OCI-LY7 (cell line): ENCODE measurements around the gene CFAP61. TPM values are rescaled to one million over a fixed set of nuclear protein-coding genes. Genes with fewer than 3 reads are reported as not detected.
"Not testable (repeated sequence)": the region's sequence is repeated elsewhere in the genome, so short reads cannot be mapped to it uniquely, and the experiment has no call there.

Experiments used
- BruUV-seq: library from RNA; stranded (reverse); fragments of 400-500 nt; replicated peaks from 2 replicates; lab custom pipeline; 2021; lab: Mats Ljungman, UMichigan
- CTCF ChIA-PET: fragments of 300-600 bp; sonication (Branson Sonifier 250); formaldehyde crosslinking; loops from one replicate; lab custom pipeline; 2022; ENCODE audit warnings: antibody characterized with exemption; ENCODE audit not compliant: unreplicated experiment; lab: Charles Lee
- POLR2A ChIA-PET: fragments of 300-600 bp; sonication (Branson Sonifier 250); formaldehyde crosslinking; loops from one replicate; lab custom pipeline; 2022; ENCODE audit warnings: antibody characterized with exemption; lab: Charles Lee
- DNase-seq: peaks from one replicate; pipeline ENCODE4 v3.0.0-alpha.2; 2015; ENCODE audit warnings: low spot score
- H2AFZ ChIP-seq: fragments of 200-600 bp; sonication (generic), shearing (Covaris generic); 2 replicates; pipeline ENCODE4 v1.6.1; 2014; ENCODE audit warnings: mild to moderate bottlenecking, antibody characterized with exemption, low read length, moderate library complexity
- H3K27ac ChIP-seq: fragments of 200-600 bp; sonication (generic); 2 replicates; pipeline ENCODE4 v1.5.1; 2014; ENCODE audit warnings: mixed run types, low read depth, mild to moderate bottlenecking, moderate library complexity, low read length, inconsistent platforms; ENCODE audit not compliant: poor library complexity, severe bottlenecking
- H3K36me3 ChIP-seq: fragments of 200-600 bp; sonication (generic); 2 replicates; pipeline ENCODE4 v1.6.1; 2014; ENCODE audit warnings: mild to moderate bottlenecking, antibody characterized with exemption, low read length, moderate library complexity, mixed read lengths; ENCODE audit not compliant: insufficient read depth
- H3K4me1 ChIP-seq: fragments of 200-600 bp; sonication (generic); 2 replicates; pipeline ENCODE4 v1.5.1; 2014; ENCODE audit warnings: mild to moderate bottlenecking, low read length; ENCODE audit not compliant: insufficient read depth, poor library complexity, severe bottlenecking
- H3K4me2 ChIP-seq: fragments of 200-600 bp; sonication (generic); 2 replicates; pipeline ENCODE4 v1.6.1; 2014; ENCODE audit warnings: mild to moderate bottlenecking, low read length
- H3K4me3 ChIP-seq: fragments of 200-600 bp; sonication (generic); 2 replicates; pipeline ENCODE4 v1.5.1; 2014; ENCODE audit warnings: mild to moderate bottlenecking, low read depth, low read length; ENCODE audit not compliant: poor library complexity, severe bottlenecking
- H3K79me2 ChIP-seq: fragments of 200-600 bp; sonication (generic); 2 replicates; pipeline ENCODE4 v1.6.1; 2016; ENCODE audit warnings: low read depth, mild to moderate bottlenecking, low read length, moderate library complexity, mixed read lengths; ENCODE audit not compliant: insufficient read depth
- H3K9me2 ChIP-seq: fragments of 200-600 bp; sonication (generic); 2 replicates; pipeline ENCODE4 v1.6.1; 2016; ENCODE audit warnings: mild to moderate bottlenecking, low read length, mixed read lengths; ENCODE audit not compliant: insufficient read depth
- H3K9me3 ChIP-seq: fragments of 200-600 bp; sonication (generic); 2 replicates; pipeline ENCODE4 v1.6.1; 2014; ENCODE audit warnings: mild to moderate bottlenecking, mixed run types, low read length, mixed read lengths
- H4K20me1 ChIP-seq: fragments of 200-600 bp; sonication (generic); 2 replicates; pipeline ENCODE4 v1.6.1; 2014; ENCODE audit warnings: mild to moderate bottlenecking, antibody characterized with exemption, low read length, moderate library complexity, mixed read lengths; ENCODE audit not compliant: insufficient read depth
- CTCF ChIP-seq: fragments of 200-600 bp; sonication (generic); conservative IDR thresholded peaks from 2 replicates; pipeline ENCODE4 v1.5.1; 2014; ENCODE audit warnings: mild to moderate bottlenecking, antibody characterized with exemption, low read length, moderate library complexity, mixed read lengths
- EZH2phosphoT487 ChIP-seq: fragments of 200-600 bp; sonication (generic); IDR thresholded peaks from 2 replicates; pipeline ENCODE4 v1.6.1; 2018; ENCODE audit warnings: low read depth, borderline replicate concordance, mild to moderate bottlenecking, mixed run types, antibody characterized with exemption, low read length, moderate library complexity, mixed read lengths
- intact Hi-C: fragments of 100-400 bp; cut with micrococcal nuclease; formaldehyde crosslinking; loops from one replicate; pipeline ENCODE4 v1.10.0; 2022; ENCODE audit not compliant: unreplicated experiment
- total RNA-seq, 2 experiments: library from RNA; depleted of rRNA in 1 of 2; stranded (reverse); fragments of >200 nt in 1 of 2; shearing (Covaris generic) in 1 of 2; gene quantifications; 2 replicates each; pipeline ENCODE4 v1.2.3, GENCODE V29; 2014 to 2022

The CFAP61 gene
- total RNA-seq, 2 experiments from 2014 or later: 0.06 TPM; not detected in 1

- Histone ChIP-seq H3K9me2 (no peaks in the 10 kb centered on the region), H3K79me2 (no peaks in the 10 kb centered on the region), H3K36me3 (no peaks in the 10 kb centered on the region), H3K4me2 (no peak overlapping the region), H2AFZ (no peak overlapping the region), H3K27ac (no peak overlapping the region), H3K4me1 (no peaks in the 10 kb centered on the region), H3K4me3 (no peak overlapping the region), H4K20me1 (no peaks in the 10 kb centered on the region), H3K9me3 (no peaks in the 10 kb centered on the region)
- TF ChIP-seq CTCF (no peak), EZH2phosphoT487 (no peak)
- ChIA-PET POLR2A (interaction anchor here (1.1 kb wide), 1 partner anchor 13 kb away, joined by 3 read pairs; no protein-coding TSS in a partner anchor), CTCF (no interaction called here)
- no peak for DNase-seq
- intact Hi-C loops: no loop called here
- BruUV-seq: no TSS peak
Measured at GRCh38 chr20:20102716-20103258, 50.5 kb downstream of the CFAP61 start.

- Histone ChIP-seq H4K20me1 (no peaks in the 10 kb centered on the region), H3K27ac (no peak overlapping the region), H3K4me2 (no peak overlapping the region), H3K9me2 (no peaks in the 10 kb centered on the region), H3K9me3 (no peaks in the 10 kb centered on the region), H3K4me1 (no peaks in the 10 kb centered on the region), H3K36me3 (no peaks in the 10 kb centered on the region), H3K4me3 (no peak overlapping the region), H3K79me2 (no peaks in the 10 kb centered on the region), H2AFZ (no peak overlapping the region)
- ChIA-PET POLR2A (no interaction called here), CTCF (no interaction called here)
- no TSS peak for BruUV-seq
- no peak for DNase-seq
- intact Hi-C loops: no loop called here
- TF ChIP-seq CTCF (no peak), EZH2phosphoT487 (no peak)
Measured at GRCh38 chr20:20103486-20103885, 51.2 kb downstream of the CFAP61 start.

- H3K36me3 ChIP-seq, CTCF ChIA-PET, H3K79me2 ChIP-seq, H3K9me3 ChIP-seq, H3K4me2 ChIP-seq, H3K4me1 ChIP-seq, BruUV-seq, intact Hi-C loops, H2AFZ ChIP-seq, H3K27ac ChIP-seq, H3K9me2 ChIP-seq, H4K20me1 ChIP-seq, DNase-seq, H3K4me3 ChIP-seq: not testable (repeated sequence)
- POLR2A ChIA-PET: interaction anchor here (0.6 to 0.9 kb wide), 3 partner anchors 11 to 126 kb away, joined by 3 to 4 read pairs (median 3); no protein-coding TSS in a partner anchor
Measured at GRCh38 chr20:20123187-20123586, 70.9 kb downstream of the CFAP61 start.
